ENCODE results near the gene ADO. TPM values are rescaled to one million over a fixed set of nuclear protein-coding genes. Genes with fewer than 3 reads are reported as not detected.
A peak's percentile ranks its signal among the peaks of the same experiment; 100 is the strongest.

The ADO gene
- total and polyA plus RNA-seq, 10 of the 15 experiments (the other 5 are each of a cell fraction or from before 2014, with no cell fraction given) = 4.3 to 44.6 (median 18.7) TPM

DNA sequence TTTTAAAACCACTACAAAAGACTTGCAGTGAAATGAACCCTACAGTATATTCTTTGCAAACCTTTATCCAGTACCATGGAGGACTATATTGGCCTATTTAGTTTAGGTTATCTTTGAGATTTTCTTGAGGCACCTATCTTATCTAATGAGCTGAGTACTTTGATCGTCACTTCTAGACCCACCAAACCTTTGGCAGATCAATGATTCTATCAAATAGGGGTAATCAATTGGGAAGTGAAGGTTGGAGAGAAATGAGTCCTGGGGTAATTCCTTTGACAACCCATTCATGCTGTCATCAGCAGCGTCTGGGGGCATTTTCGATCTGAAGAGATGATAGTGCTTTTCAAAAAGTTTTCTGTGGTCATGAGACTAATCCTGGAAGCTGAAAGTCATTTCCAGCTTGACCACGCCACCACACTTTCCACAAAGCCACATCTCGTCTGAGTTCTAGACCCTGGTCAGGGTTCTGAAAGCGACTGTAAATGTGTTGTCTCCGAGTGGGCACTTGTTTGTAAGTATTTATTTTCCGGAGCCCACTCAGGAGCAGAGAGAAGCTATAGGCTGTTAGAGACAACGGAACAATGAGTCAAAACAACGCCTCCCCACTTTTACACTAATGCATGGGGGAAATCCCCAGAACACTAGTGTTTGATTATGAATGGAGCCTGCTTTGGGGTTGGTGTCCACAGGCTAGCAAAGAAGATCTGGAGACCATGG, 6.8 kb downstream of the ADO start (continued):
- TF ChIP-seq SP1 (IDR thresholded peaks at IDR 0.05; ENCODE audit: low read depth, low read length) (peak; percentile 65), RUNX3 (IDR thresholded peaks at IDR 0.05; ENCODE audit: low read length) (peak; percentile 100), STAT1 (conservative IDR thresholded peaks at IDR 0.05) (no peak), POLR2AphosphoS5 (IDR thresholded peaks at IDR 0.05; ENCODE audit: low read length) (peak; percentile 83), NR2C2 (IDR thresholded peaks at IDR 0.05; ENCODE audit: borderline replicate concordance, control insufficient read depth, insufficient read length, low read depth) (no peak), POLR2AphosphoS2 (IDR thresholded peaks at IDR 0.05; ENCODE audit: low read depth, low read length) (peak; percentile 74; the same call in 1 of the 2 replicates), PAX8 (IDR thresholded peaks at IDR 0.05) (no peak), CHD1 (IDR thresholded peaks at IDR 0.05; ENCODE audit: low read depth, low read length) (no peak), SREBF2 (IDR thresholded peaks at IDR 0.05; ENCODE audit: low read length) (no peak), MYC (IDR thresholded peaks at IDR 0.05; ENCODE audit: insufficient read depth, insufficient read length, insufficient replicate concordance, low read length, severe bottlenecking) (no peak), ZZZ3 (IDR thresholded peaks at IDR 0.05; ENCODE audit: control insufficient read depth, insufficient read length, low read depth) (no peak), NBN (IDR thresholded peaks at IDR 0.05) (peak; percentile 87), NFIC (IDR thresholded peaks at IDR 0.05; ENCODE audit: low read depth, low read length) (peak; percentile 100), ZNF207 (IDR thresholded peaks at IDR 0.05; ENCODE audit: borderline replicate concordance) (no peak), EGR1 (IDR thresholded peaks at IDR 0.05; ENCODE audit: borderline replicate concordance in 1 of 2, low read depth in 2 of 2, low read length in 2 of 2) (peak in 1 of 2 experiments; percentile 51; a peak in 1 of 3 replicates), HCFC1 (IDR thresholded peaks at IDR 0.05; ENCODE audit: low read length) (no peak), NR2C1 (IDR thresholded peaks at IDR 0.05) (no peak), ZNF217 (IDR thresholded peaks at IDR 0.05) (peak; percentile 58; the same call in 1 of the 2 replicates), ZNF622 (IDR thresholded peaks at IDR 0.05) (no peak), TARDBP (IDR thresholded peaks at IDR 0.05; ENCODE audit: borderline replicate concordance) (peak; percentile 63; the same call in 1 of the 2 replicates), SMARCA5 (IDR thresholded peaks at IDR 0.05) (peak; percentile 80; the same call in 1 of the 2 replicates), MEF2A (IDR thresholded peaks at IDR 0.05; ENCODE audit: insufficient read depth, low read depth, low read length) (peak; percentile 94), NFYA (IDR thresholded peaks at IDR 0.05; ENCODE audit: borderline replicate concordance, low read depth, low read length) (no peak), TAF1 (IDR thresholded peaks at IDR 0.05; ENCODE audit: borderline replicate concordance, low read depth, low read length) (no peak), NFYB (IDR thresholded peaks at IDR 0.05; ENCODE audit: insufficient read depth, low read depth, low read length) (0 out of 2 replicates have a peak, but pooled peaks have one; percentile 30), TCF3 (IDR thresholded peaks at IDR 0.05; ENCODE audit: borderline replicate concordance, insufficient read depth, low read depth, low read length) (0 out of 2 replicates have a peak, but pooled peaks have one; percentile 83)
- TF ChIP-seq, protein P1, sequence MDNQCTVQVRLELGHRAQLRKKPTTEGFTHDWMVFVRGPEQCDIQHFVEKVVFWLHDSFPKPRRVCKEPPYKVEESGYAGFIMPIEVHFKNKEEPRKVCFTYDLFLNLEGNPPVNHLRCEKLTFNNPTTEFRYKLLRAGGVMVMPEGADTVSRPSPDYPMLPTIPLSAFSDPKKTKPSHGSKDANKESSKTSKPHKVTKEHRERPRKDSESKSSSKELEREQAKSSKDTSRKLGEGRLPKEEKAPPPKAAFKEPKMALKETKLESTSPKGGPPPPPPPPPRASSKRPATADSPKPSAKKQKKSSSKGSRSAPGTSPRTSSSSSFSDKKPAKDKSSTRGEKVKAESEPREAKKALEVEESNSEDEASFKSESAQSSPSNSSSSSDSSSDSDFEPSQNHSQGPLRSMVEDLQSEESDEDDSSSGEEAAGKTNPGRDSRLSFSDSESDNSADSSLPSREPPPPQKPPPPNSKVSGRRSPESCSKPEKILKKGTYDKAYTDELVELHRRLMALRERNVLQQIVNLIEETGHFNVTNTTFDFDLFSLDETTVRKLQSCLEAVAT (IDR thresholded peaks at IDR 0.05) = peak; percentile 97
- TF ChIP-seq, protein P2, sequence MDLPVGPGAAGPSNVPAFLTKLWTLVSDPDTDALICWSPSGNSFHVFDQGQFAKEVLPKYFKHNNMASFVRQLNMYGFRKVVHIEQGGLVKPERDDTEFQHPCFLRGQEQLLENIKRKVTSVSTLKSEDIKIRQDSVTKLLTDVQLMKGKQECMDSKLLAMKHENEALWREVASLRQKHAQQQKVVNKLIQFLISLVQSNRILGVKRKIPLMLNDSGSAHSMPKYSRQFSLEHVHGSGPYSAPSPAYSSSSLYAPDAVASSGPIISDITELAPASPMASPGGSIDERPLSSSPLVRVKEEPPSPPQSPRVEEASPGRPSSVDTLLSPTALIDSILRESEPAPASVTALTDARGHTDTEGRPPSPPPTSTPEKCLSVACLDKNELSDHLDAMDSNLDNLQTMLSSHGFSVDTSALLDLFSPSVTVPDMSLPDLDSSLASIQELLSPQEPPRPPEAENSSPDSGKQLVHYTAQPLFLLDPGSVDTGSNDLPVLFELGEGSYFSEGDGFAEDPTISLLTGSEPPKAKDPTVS (IDR thresholded peaks at IDR 0.05; ENCODE audit: low read depth, low read length) = no peak
- TF ChIP-seq, protein P3, sequence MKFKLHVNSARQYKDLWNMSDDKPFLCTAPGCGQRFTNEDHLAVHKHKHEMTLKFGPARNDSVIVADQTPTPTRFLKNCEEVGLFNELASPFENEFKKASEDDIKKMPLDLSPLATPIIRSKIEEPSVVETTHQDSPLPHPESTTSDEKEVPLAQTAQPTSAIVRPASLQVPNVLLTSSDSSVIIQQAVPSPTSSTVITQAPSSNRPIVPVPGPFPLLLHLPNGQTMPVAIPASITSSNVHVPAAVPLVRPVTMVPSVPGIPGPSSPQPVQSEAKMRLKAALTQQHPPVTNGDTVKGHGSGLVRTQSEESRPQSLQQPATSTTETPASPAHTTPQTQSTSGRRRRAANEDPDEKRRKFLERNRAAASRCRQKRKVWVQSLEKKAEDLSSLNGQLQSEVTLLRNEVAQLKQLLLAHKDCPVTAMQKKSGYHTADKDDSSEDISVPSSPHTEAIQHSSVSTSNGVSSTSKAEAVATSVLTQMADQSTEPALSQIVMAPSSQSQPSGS (IDR thresholded peaks at IDR 0.05; ENCODE audit: low read length) = peak; percentile 99
